H1 (cell line): ENCODE results near the gene PEX13. TPM values are rescaled to one million over a fixed set of nuclear protein-coding genes. Genes with fewer than 3 reads are reported as not detected.

Experiments used
- CTCF ChIA-PET: fragments of 300-600 bp; sonication (Branson Sonifier 250); formaldehyde crosslinking; loops from one replicate; lab custom pipeline; 2021; ENCODE audit not compliant: partially characterized antibody; lab: Charles Lee
- POLR2A ChIA-PET: fragments of 300-600 bp; sonication (Branson Sonifier 250); formaldehyde crosslinking; loops from one replicate; lab custom pipeline; 2021; ENCODE audit warnings: inconsistent platforms; ENCODE audit not compliant: partially characterized antibody; lab: Charles Lee
- DNase-seq, 2 experiments: peaks; one replicate each; pipeline versions ENCODE4 v3.0.0 to v3.0.0-alpha.2; 2010 to 2022; ENCODE audit warnings: low spot score in 2 of 2, low read depth in 1 of 2, mixed read lengths in 1 of 2
- FAIRE-seq: peaks from 2 replicates; lab custom pipeline; 2011; peaks lifted over from hg19 to GRCh38; lab: Jason Lieb, UNC
- H2AFZ ChIP-seq: 2 replicates; pipeline ENCODE4 v1.8.1; 2012; ENCODE audit warnings: low read length, inconsistent platforms
- H2AK5ac ChIP-seq: 2 replicates; pipeline ENCODE4 v1.6.1; 2013; ENCODE audit warnings: low read depth, low read length
- H2BK120ac ChIP-seq: replicated peaks from 2 replicates; pipeline ENCODE3; 2013; ENCODE audit warnings: low read depth, low read length, inconsistent platforms
- H2BK12ac ChIP-seq: 2 replicates; pipeline ENCODE4 v1.6.1; 2013; ENCODE audit warnings: low read depth, low read length
- H2BK15ac ChIP-seq: 2 replicates; pipeline ENCODE4 v1.6.1; 2013; ENCODE audit warnings: low read length
- H2BK20ac ChIP-seq: 2 replicates; pipeline ENCODE4 v1.6.1; 2013; ENCODE audit warnings: low read length
- H2BK5ac ChIP-seq: 2 replicates; pipeline ENCODE4 v1.6.1; 2013; ENCODE audit warnings: low read depth, low read length
- H3K14ac ChIP-seq: 2 replicates; pipeline ENCODE4 v1.6.1; 2013; ENCODE audit warnings: inconsistent platforms; ENCODE audit not compliant: insufficient read length
- H3K18ac ChIP-seq: 2 replicates; pipeline ENCODE4 v1.6.1; 2013; ENCODE audit warnings: low read length; ENCODE audit errors: extremely low read depth
- H3K23ac ChIP-seq: 2 replicates; pipeline ENCODE4 v1.6.1; 2013; ENCODE audit warnings: inconsistent platforms; ENCODE audit not compliant: insufficient read length
- H3K23me2 ChIP-seq: 2 replicates; pipeline ENCODE4 v1.6.1; 2013; ENCODE audit warnings: low read depth, low read length
- H3K27ac ChIP-seq: 2 replicates; pipeline ENCODE4 v1.6.1; 2011; ENCODE audit warnings: low read depth, low read length, inconsistent platforms
- H3K27me3 ChIP-seq, 4 experiments: replicated peaks in 1 of 4; 1 replicate in 1 of 4; 2 replicates in 3 of 4; pipeline versions ENCODE4 v1.6.1 to v1.8.1; 2011 to 2013; ENCODE audit warnings: low read length in 3 of 4, mild to moderate bottlenecking in 3 of 4, inconsistent platforms in 2 of 4, mixed read lengths in 2 of 4, moderate library complexity in 1 of 4; ENCODE audit not compliant: control insufficient read depth in 3 of 4, insufficient read depth in 3 of 4; ENCODE audit errors: extremely low read depth in 1 of 4
- H3K36me3 ChIP-seq, 4 experiments: 2 replicates each; pipeline versions ENCODE4 v1.6.1 to v1.8.1; 2011 to 2013; ENCODE audit warnings: mild to moderate bottlenecking in 4 of 4, low read length in 3 of 4, moderate library complexity in 2 of 4, control low read depth in 1 of 4, inconsistent platforms in 1 of 4; ENCODE audit not compliant: insufficient read depth in 4 of 4, control insufficient read depth in 2 of 4
- H3K4ac ChIP-seq: replicated peaks from 2 replicates; pipeline ENCODE3; 2013; ENCODE audit warnings: low read length, low read depth, mixed read lengths, inconsistent platforms; ENCODE audit not compliant: insufficient read length
- H3K4me1 ChIP-seq, 4 experiments: replicated peaks in 1 of 4; 1 replicate in 1 of 4; 2 replicates in 3 of 4; pipeline versions ENCODE4 v1.6.1 to v1.8.1; 2011 to 2013; ENCODE audit warnings: low read length in 3 of 4, inconsistent platforms in 2 of 4, mixed read lengths in 1 of 4; ENCODE audit not compliant: insufficient read depth in 4 of 4, control insufficient read depth in 3 of 4
- H3K4me2 ChIP-seq, 2 experiments: 2 replicates each; pipeline versions ENCODE4 v1.6.1 to v1.8.1; 2011 to 2013; ENCODE audit warnings: low read depth in 2 of 2, low read length in 2 of 2, control low read depth in 1 of 2, inconsistent platforms in 1 of 2, mild to moderate bottlenecking in 1 of 2; ENCODE audit not compliant: insufficient read depth in 1 of 2
- H3K4me3 ChIP-seq, 4 experiments: fragments of 200-600, 300-600 bp in 1 of 4; sonication (generic), shearing (Covaris generic), sonication (Bioruptor Twin) in 1 of 4; 2 replicates each; pipeline versions ENCODE4 v1.5.1 to v1.8.1; 2011 to 2016; ENCODE audit warnings: low read length in 4 of 4, low read depth in 3 of 4, control low read depth in 2 of 4, inconsistent platforms in 2 of 4, mild to moderate bottlenecking in 2 of 4, mixed read lengths in 1 of 4, moderate library complexity in 1 of 4; ENCODE audit not compliant: insufficient read depth in 2 of 4; ENCODE audit errors: extremely low read depth in 1 of 4
- H3K56ac ChIP-seq: replicated peaks from 2 replicates; pipeline ENCODE3; 2013; ENCODE audit warnings: low read depth, mild to moderate bottlenecking, mixed read lengths, low read length, inconsistent platforms; ENCODE audit not compliant: insufficient read length
- H3K79me1 ChIP-seq: 2 replicates; pipeline ENCODE4 v1.6.1; 2013; ENCODE audit warnings: low read depth, low read length, control low read depth
- H3K79me2 ChIP-seq, 2 experiments: 2 replicates each; pipeline versions ENCODE4 v1.6.1 to v1.8.1; 2012 to 2013; ENCODE audit warnings: low read length in 2 of 2, mild to moderate bottlenecking in 2 of 2, inconsistent platforms in 1 of 2; ENCODE audit not compliant: insufficient read depth in 2 of 2, control insufficient read depth in 1 of 2
- H3K9ac ChIP-seq, 4 experiments: replicated peaks in 1 of 4; 1 replicate in 1 of 4; 2 replicates in 3 of 4; pipeline versions ENCODE4 v1.6.1 to v1.8.1; 2011 to 2013; ENCODE audit warnings: low read depth in 3 of 4, low read length in 3 of 4, control low read depth in 2 of 4, mild to moderate bottlenecking in 2 of 4, moderate library complexity in 2 of 4, inconsistent platforms in 1 of 4; ENCODE audit errors: extremely low read depth in 1 of 4
- H3K9me3 ChIP-seq, 2 experiments: 2 replicates each; pipeline versions ENCODE4 v1.6.1 to v1.8.1; 2012 to 2013; ENCODE audit warnings: mild to moderate bottlenecking in 2 of 2, moderate library complexity in 2 of 2, control low read depth in 1 of 2, inconsistent platforms in 1 of 2, low read depth in 1 of 2, low read length in 1 of 2, mixed read lengths in 1 of 2; ENCODE audit not compliant: insufficient read depth in 2 of 2
- H4K20me1 ChIP-seq, 2 experiments: replicated peaks in 1 of 2; 2 replicates each; pipeline versions ENCODE3 to v1.8.1; 2011 to 2013; ENCODE audit warnings: inconsistent platforms in 2 of 2, low read length in 2 of 2, mild to moderate bottlenecking in 1 of 2; ENCODE audit not compliant: insufficient read depth in 2 of 2, control insufficient read depth in 1 of 2
- H4K5ac ChIP-seq: 2 replicates; pipeline ENCODE4 v1.6.1; 2013; ENCODE audit warnings: low read length, low read depth, mixed read lengths, inconsistent platforms; ENCODE audit not compliant: insufficient read length
- H4K8ac ChIP-seq: 2 replicates; pipeline ENCODE4 v1.8.0; 2013; ENCODE audit warnings: mild to moderate bottlenecking, moderate library complexity, low read length, inconsistent platforms; ENCODE audit not compliant: insufficient read depth; ENCODE audit errors: extremely low read depth
- H4K91ac ChIP-seq: replicated peaks from 2 replicates; pipeline ENCODE3; 2013; ENCODE audit warnings: low read length, mixed read lengths, inconsistent platforms; ENCODE audit not compliant: insufficient read length
- ASH2L ChIP-seq: fragments of 200-600, 300-600 bp; sonication (generic); IDR thresholded peaks from one replicate; pipeline ENCODE4 v1.7.1; 2017; ENCODE audit warnings: low read length
- CBX5 ChIP-seq: fragments of 300-800, 300-1000 bp; sonication (generic); IDR thresholded peaks from 2 replicates; pipeline ENCODE4 v1.7.1; 2016; ENCODE audit warnings: antibody characterized with exemption, low read length, low read depth
- CEBPB ChIP-seq: IDR thresholded peaks from 2 replicates; pipeline ENCODE4 v1.6.1; 2012; ENCODE audit warnings: low read depth, low read length
- FOSL1 ChIP-seq: IDR thresholded peaks from 2 replicates; pipeline ENCODE4 v1.6.1; 2011; ENCODE audit warnings: mild to moderate bottlenecking, low read depth, low read length, moderate library complexity; ENCODE audit not compliant: insufficient read depth
- JUND ChIP-seq: IDR thresholded peaks from 2 replicates; pipeline ENCODE4 v1.6.1; 2011; ENCODE audit warnings: mild to moderate bottlenecking, improper control_type of control experiment, low read length
- POLR2A ChIP-seq, 2 experiments: IDR thresholded peaks; 1 replicate in 1 of 2; 2 replicates in 1 of 2; pipeline ENCODE4 v1.6.1; 2011; ENCODE audit warnings: low read depth in 2 of 2, low read length in 2 of 2, mild to moderate bottlenecking in 2 of 2; ENCODE audit errors: control extremely low read depth in 1 of 2
- TAF7 ChIP-seq: optimal IDR thresholded peaks from 2 replicates; pipeline ENCODE3; 2011; ENCODE audit warnings: low read depth, mild to moderate bottlenecking, inconsistent platforms, low read length, moderate library complexity, borderline replicate concordance
- WGBS, 2 experiments: shearing (Covaris generic) in 1 of 2; methylation state at CpG; one replicate each; pipeline versions ENCODE4 v1.1.6 to v1.1.7; 2013 to 2015; ENCODE audit warnings: low lambda C conversion rate in 2 of 2, mixed read lengths in 2 of 2, inconsistent platforms in 1 of 2, low coverage in 1 of 2, missing lambda C conversion rate in 1 of 2; ENCODE audit not compliant: insufficient replicate concordance in 2 of 2, insufficient coverage in 1 of 2, insufficient read length in 1 of 2; ENCODE audit errors: extremely low coverage in 1 of 2, missing lambda C conversion rate in 1 of 2; 5-methylcytosine and 5-hydroxymethylcytosine counted together
- polyA plus RNA-seq, 7 experiments: library from polyadenylated mRNA; depleted of rRNA in 3 of 7; stranded (reverse) in 5 of 7; unstranded in 2 of 7; fragments of >200 nt in 5 of 7; fragments of 200-250 nt in 2 of 7; gene quantifications; 1 replicate in 5 of 7; 2 replicates in 1 of 7; 4 replicates in 1 of 7; pipeline versions ENCODE4 v1.2.1 to v1.2.3, GENCODE V29; 2011 to 2013; ENCODE audit warnings: missing spikeins in 2 of 7, mixed read lengths in 2 of 7
- total RNA-seq: library from RNA; stranded (reverse); fragmentation: NEBNext Ultra II Directional; extraction: Animal tissue kit (Norgen Biotek cat#: 25700); gene quantifications from 2 replicates; pipeline ENCODE4 v1.2.1, GENCODE V29; 2021

Gene PEX13
- total and polyA plus RNA-seq, 2 of the 8 experiments (the other 6 are each of a cell fraction or from before 2014, with no cell fraction given), result 16.8 to 22.3 TPM

- H3K79me1 ChIP-seq, result no peaks in the 10 kb centered on the region
- FAIRE-seq (no peak), DNase-seq (no peak)
- H3K79me2 ChIP-seq, result peaks cover 0 to 3% of the 10 kb centered on the region in 2 experiments; a peak in 1 of 4 replicates
- no peak overlapping the region for H3K4ac ChIP-seq
- CTCF ChIA-PET, result interaction anchor here (0.6 to 1.1 kb wide), 2 partner anchors 9 to 67 kb away, joined by 3 read pairs; no protein-coding TSS in a partner anchor
- H3K9ac ChIP-seq, result no peak overlapping the region
- no peak overlapping the region for H3K56ac ChIP-seq
- no peak overlapping the region for H3K18ac ChIP-seq
- no peak overlapping the region for H2AFZ ChIP-seq
- no peak overlapping the region for H4K5ac ChIP-seq
- H2BK12ac ChIP-seq, result no peak overlapping the region
- H2BK5ac ChIP-seq, result no peak overlapping the region
- TF ChIP-seq CEBPB (no peak), POLR2A (IDR thresholded peaks at IDR 0.05; ENCODE audit: control extremely low read depth in 1 of 2, low read depth in 2 of 2, low read length in 2 of 2) (no peak), FOSL1 (no peak), JUND (no peak), ASH2L (no peak), TAF7 (no peak), CBX5 (no peak)
- TF ChIP-seq, all 59 proteins: peak for 0
- peaks cover 1 to 28% (median 14%) of the 10 kb centered on the region in 4 experiments; a peak in 6 of 8 replicates for H3K36me3 ChIP-seq
- H3K14ac ChIP-seq, result no peak overlapping the region
- no peaks in the 10 kb centered on the region for H3K23me2 ChIP-seq
- H2BK20ac ChIP-seq, result no peak overlapping the region
- H3K27me3 ChIP-seq, result no peaks in the 10 kb centered on the region
- H3K4me1 ChIP-seq, result no peaks in the 10 kb centered on the region
- no peak overlapping the region for H2BK15ac ChIP-seq
- no peak overlapping the region for H3K27ac ChIP-seq
- no peak overlapping the region for H2BK120ac ChIP-seq
- H3K23ac ChIP-seq, result no peak overlapping the region
- no peak overlapping the region for H4K8ac ChIP-seq
- no peak overlapping the region for H3K4me3 ChIP-seq
- POLR2A ChIA-PET, result interaction anchor here (2.4 kb wide), 1 partner anchor 12 kb away, joined by 8 read pairs; the partner anchor contains the start of genes PEX13 and PUS10
- 87% methylated on average over 3 of the region's 3 CpGs; no CpG with 5 or more reads in 1 of the 2 experiments for WGBS, 2 experiments
- no peak overlapping the region for H2AK5ac ChIP-seq
- no peak overlapping the region for H3K4me2 ChIP-seq
- H4K20me1 ChIP-seq, result no peaks in the 10 kb centered on the region
- H3K9me3 ChIP-seq, result peaks cover 0 to 4% of the 10 kb centered on the region in 2 experiments; a peak in 1 of 4 replicates
- no peak overlapping the region for H4K91ac ChIP-seq
Measured at GRCh38 chr2:61029533-61029932, 12.0 kb downstream of the PEX13 start.
